K562 (cell line): Measurements from ENCODE around the gene DCXR.

Experiments used
- ELF2 ChIP-seq: fragments of 250-450 bp; sonication (Bioruptor Pico); IDR thresholded peaks from 2 replicates; pipeline ENCODE4 v1.5.0; 2021; ENCODE audit warnings: mild to moderate bottlenecking
- L3MBTL2 ChIP-seq: fragments of 450-650 bp; IDR thresholded peaks from 2 replicates; pipeline ENCODE4 v1.6.1; 2016; ENCODE audit warnings: mild to moderate bottlenecking, moderate library complexity
- POLR2AphosphoS5 ChIP-seq: IDR thresholded peaks from 2 replicates; pipeline ENCODE4 v1.6.1; 2011; ENCODE audit warnings: mild to moderate bottlenecking, low read depth, low read length, moderate library complexity; ENCODE audit not compliant: control insufficient read depth, insufficient read depth
- RAD21 ChIP-seq, 2 experiments: fragments of 250-450 bp in 1 of 2; fragments of 450-650 bp in 1 of 2; sonication (Bioruptor Pico) in 1 of 2; formaldehyde crosslinking in 1 of 2; IDR thresholded peaks in 1 of 2; conservative IDR thresholded peaks in 1 of 2; 2 replicates each; pipeline versions ENCODE4 v1.4.0 to v1.8.0; 2020 to 2022; ENCODE audit warnings: mild to moderate bottlenecking in 2 of 2, moderate library complexity in 1 of 2
- REST ChIP-seq, 2 experiments: fragments of 450-650 bp; formaldehyde crosslinking in 1 of 2; IDR thresholded peaks; 2 replicates each; pipeline versions ENCODE4 v1.4.0 to v1.6.1; 2014 to 2020; ENCODE audit warnings: mild to moderate bottlenecking in 2 of 2, borderline replicate concordance in 1 of 2, low read depth in 1 of 2
- RREB1 ChIP-seq: fragments of 250-450 bp; sonication (Bioruptor Pico); IDR thresholded peaks from 2 replicates; pipeline ENCODE4 v1.4.0; 2020
- TBL1XR1 ChIP-seq, 2 experiments: IDR thresholded peaks; 2 replicates each; pipeline ENCODE4 v1.6.1; 2012; ENCODE audit warnings: improper control_type of control experiment in 2 of 2, low read length in 2 of 2, mild to moderate bottlenecking in 1 of 2
- ZNF134 ChIP-seq: fragments of 250-450 bp; sonication (Bioruptor Pico); conservative IDR thresholded peaks from 2 replicates; pipeline ENCODE4 v1.4.0; 2020
- ZNF395 ChIP-seq: fragments of 200-800 bp; sonication (Bioruptor generic); IDR thresholded peaks from 2 replicates; pipeline ENCODE4 v1.6.1; 2017; ENCODE audit warnings: missing genetic modification characterization, missing compliant biosample characterization

DNA sequence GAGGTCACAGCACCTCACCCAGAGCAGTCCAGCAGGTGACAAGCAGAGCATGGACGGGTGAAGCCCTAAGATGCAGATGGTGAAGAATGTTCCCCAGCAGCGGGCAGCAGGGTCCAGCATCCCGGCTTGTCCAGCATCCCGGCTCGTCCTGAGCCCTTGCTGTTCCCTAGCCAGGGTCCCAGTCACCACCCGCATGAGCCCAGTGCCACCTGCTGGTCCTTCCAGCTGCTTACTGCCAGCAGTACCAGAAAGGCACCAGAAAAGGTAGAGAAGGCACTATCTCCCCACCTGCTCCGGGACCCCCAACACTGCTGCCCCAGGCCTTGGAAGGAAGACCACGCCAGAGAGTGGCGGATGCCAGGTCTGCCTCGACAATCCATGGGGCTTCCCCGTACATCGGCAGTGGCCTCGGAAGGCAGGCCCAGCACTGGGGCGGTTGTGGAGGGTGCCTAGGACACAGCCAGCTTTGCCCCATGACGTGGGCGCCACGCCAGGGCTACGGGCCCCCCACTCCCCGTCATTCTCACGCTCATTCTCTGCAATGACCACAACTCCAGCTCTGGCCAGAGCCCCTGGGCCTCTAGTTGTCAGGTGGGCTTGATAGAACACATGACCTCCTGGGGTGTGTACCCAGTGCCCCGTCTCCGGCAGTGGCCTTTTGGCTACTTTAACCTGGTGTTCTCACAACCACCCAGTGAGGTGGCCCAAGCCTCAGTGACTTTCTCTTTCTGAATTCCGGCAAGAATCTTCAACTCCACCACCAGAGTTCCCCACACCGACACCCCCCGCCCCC is 16.2 kb downstream of the DCXR start:
- TF ChIP-seq ZNF395 (CRISPR knock-in tag): no peak
- TF ChIP-seq ELF2: no peak
- TF ChIP-seq REST (IDR thresholded peaks at IDR 0.05; ENCODE audit: borderline replicate concordance): peak; percentile 70; the same call in 1 of the 2 replicates
- no peak for TF ChIP-seq REST (CRISPR knock-in tag; IDR thresholded peaks at IDR 0.05; ENCODE audit: low read depth)
- TF ChIP-seq TBL1XR1 (IDR thresholded peaks at IDR 0.05; ENCODE audit: low read length in 2 of 2): no peak
- no peak for TF ChIP-seq POLR2AphosphoS5
- no peak for TF ChIP-seq ZNF134 (CRISPR knock-in tag)
- TF ChIP-seq L3MBTL2: no peak
- no peak for TF ChIP-seq RREB1
- peak; percentile 67 to 68 for TF ChIP-seq RAD21 (CRISPR knock-in tag; conservative IDR thresholded peaks at IDR 0.05 in 1 of 2, IDR thresholded peaks at IDR 0.05 in 1 of 2)
